ENCODE measurements around the gene RNU5B-1.

The RNU5B-1 gene

DNA sequence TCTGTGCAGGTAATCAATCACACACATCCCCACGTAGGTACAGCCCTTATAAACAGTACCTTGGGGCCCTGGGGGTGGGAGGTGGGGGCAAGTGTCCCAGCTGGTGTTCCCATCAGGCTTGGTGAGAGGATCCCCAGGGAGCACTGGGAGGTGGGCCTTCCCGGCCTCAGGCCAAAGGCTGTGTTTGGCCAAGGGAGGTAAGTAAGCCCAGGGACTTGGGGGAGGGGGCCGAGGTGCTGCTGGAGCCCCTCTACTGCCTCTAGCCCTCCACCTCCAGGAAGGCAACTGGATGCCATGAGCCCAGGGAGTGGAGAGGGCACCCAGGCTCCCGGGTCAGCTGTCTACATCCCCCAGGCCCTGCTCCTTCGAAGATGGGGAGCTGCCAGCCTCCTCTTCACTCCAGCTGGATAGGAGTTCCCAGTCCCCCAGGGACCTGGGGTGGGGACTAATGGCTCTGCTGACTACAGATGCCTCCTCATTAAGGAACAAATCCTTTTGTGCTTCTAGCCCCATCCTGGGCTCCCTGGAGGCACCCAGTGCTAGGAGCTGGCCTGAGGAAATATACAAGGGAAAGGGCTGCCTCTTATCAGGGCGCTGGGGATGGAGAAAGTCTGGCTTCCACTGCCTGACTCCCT, 33.1 kb downstream of the RNU5B-1 start:
- no peak for TF ChIP-seq CTCF (conservative IDR thresholded peaks at IDR 0.05; ENCODE audit: low read depth, low read length)
- no peak overlapping the region for H3K4me3 ChIP-seq (ENCODE audit: low read depth, low read length)
- no peak for DNase-seq (ENCODE audit: low read depth)

DNA sequence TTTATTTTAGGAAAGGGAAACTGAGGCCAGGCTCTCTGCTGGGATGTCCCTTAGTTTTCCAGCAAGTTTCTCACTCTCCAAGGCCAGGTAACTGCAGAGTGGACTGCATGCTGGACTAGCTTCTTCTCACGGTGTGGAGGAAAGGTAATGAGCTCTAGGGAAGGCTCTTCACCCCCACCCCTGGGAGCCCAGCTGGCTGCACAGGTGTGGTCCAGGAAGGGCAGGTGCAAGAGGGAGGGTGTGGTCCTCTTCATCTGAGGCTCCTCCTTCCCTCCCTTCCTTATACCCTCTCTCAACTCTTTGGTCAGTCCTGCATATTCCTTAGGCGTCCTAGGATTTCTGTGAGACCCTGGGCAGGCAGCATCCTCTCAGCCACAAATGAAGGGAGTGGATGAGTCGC, 33.9 kb downstream of the RNU5B-1 start:
- no peak for TF ChIP-seq CTCF (conservative IDR thresholded peaks at IDR 0.05; ENCODE audit: low read depth, low read length)
- no peak for DNase-seq (ENCODE audit: low read depth)
- no peak overlapping the region for H3K4me3 ChIP-seq (ENCODE audit: low read depth, low read length)

DNA sequence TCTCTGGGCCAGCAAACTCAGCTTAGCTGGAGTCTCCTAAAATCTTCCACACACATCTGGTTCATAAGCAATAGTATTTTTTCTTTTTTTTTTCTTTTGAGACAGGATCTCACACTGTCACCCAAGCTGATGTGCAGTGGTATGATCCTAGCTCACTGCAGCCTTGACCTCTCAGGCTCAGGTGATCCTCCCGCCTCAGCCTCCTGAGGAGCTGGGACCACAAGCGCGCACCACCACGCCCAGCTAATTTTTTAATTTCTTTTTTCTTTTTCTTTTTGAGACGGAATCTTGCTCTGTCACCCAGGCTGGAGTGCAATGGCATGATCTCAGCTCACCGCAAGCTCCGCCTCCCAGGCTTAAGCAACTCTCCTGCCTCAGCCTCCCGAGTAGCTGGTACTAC, 34.3 kb downstream of the RNU5B-1 start:
- no peak for TF ChIP-seq CTCF (conservative IDR thresholded peaks at IDR 0.05; ENCODE audit: low read depth, low read length)
- no peak for DNase-seq (ENCODE audit: low read depth)
- H3K4me3 ChIP-seq (ENCODE audit: low read depth, low read length): no peak overlapping the region

DNA sequence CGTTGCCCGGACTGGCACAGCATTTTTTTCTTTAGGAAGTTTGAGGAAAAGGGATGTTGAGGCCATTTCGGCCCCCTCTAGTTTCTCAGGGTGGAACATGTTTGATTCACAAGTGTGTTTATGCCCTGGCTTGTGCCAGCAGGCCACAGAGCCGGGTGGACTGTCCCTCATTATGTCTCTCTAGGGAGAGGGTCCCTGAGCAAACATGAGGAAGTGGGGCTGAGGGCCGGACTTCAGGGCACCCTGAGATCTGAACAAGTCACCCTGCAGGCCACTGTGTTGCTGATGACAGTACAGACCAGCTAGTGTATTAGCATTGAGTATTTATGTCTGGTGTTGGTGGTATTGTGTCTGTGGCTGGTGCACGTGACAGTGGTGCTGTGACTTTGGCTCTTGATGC, 34.9 kb downstream of the RNU5B-1 start:
- no peak for DNase-seq (ENCODE audit: low read depth)
- no peak overlapping the region for H3K4me3 ChIP-seq (ENCODE audit: low read depth, low read length)
- TF ChIP-seq CTCF (conservative IDR thresholded peaks at IDR 0.05; ENCODE audit: low read depth, low read length): no peak

GRCh38 chr15:65339920-65340319, 35.4 kb downstream of the RNU5B-1 start:
- DNase-seq (ENCODE audit: low read depth): no peak
- no peak overlapping the region for H3K4me3 ChIP-seq (ENCODE audit: low read depth, low read length)
- TF ChIP-seq CTCF (conservative IDR thresholded peaks at IDR 0.05; ENCODE audit: low read depth, low read length): no peak

- TF ChIP-seq CTCF (conservative IDR thresholded peaks at IDR 0.05; ENCODE audit: low read depth, low read length): no peak
- no peak overlapping the region for H3K4me3 ChIP-seq (ENCODE audit: low read depth, low read length)
- no peak for DNase-seq (ENCODE audit: low read depth)
These were observed 38.0 kb downstream of the RNU5B-1 start for GRCh38 chr15:65342493-65342892.

GRCh38 chr15:65343374-65343981, 39.0 kb downstream of the RNU5B-1 start:
- H3K4me3 ChIP-seq (ENCODE audit: low read depth, low read length): no peak overlapping the region
- TF ChIP-seq CTCF (conservative IDR thresholded peaks at IDR 0.05; ENCODE audit: low read depth, low read length): no peak
- no peak for DNase-seq (ENCODE audit: low read depth)

All from choroid plexus epithelial cell (primary cell).